GM19351 (cell line): ENCODE results near the gene F5.

ENCODE experiments used
- ATAC-seq: cut with Tn5 transposase; IDR thresholded peaks from one replicate; pipeline ENCODE4 v1.9.1; 2021; ENCODE audit warnings: mild to moderate bottlenecking, moderate library complexity; ENCODE audit not compliant: unreplicated experiment

Gene F5

GRCh38 chr1:169586395-169587255, at the start of gene F5:
Gene F5, minus strand, starts transcription at chr1:169586481. Its CDS starts 95 bp downstream, at chr1:169586386.
- peak; percentile 95 for ATAC-seq

DNA sequence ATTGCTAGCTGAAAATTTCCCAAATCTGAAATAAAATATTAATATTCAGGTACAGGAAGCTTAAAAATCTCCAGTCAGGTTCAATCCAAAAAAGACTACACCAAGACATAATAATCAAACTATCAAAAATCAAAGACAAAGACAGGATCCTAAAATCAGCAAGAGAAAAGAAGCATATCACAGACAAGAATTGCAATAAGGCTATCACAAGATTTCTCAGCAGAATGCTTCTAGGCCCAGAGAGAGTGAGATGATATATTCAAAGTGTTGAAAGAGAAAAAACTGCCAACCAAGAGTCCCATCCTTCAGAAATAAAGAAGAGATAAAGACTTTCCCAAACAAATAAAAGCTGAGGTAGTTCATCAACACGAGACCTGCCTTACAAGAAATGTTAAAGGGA, 48.6 kb upstream of the F5 start:
- ATAC-seq: no peak

GRCh38 chr1:169634145-169634544, 47.9 kb upstream of the F5 start:
- no peak for ATAC-seq

DNA sequence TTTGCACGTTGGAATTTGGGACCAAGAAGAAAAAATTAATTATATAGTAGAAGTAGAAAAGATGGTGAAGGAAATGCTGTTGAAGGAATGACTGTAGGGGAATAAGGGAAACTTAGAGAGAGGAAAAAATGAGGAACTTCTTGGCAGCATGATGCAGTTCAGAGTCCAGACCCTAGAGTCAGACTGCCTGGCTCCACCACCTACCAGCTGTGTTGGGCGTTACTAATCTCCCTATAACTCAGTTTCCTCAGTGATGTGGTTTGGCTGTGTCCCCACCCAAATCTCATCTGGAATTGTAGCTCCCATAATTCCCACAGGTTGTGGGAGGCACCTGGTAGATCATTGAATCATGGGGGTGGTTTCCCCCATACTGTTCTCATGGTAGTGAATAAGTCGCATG, 45.0 kb upstream of the F5 start:
- ATAC-seq: no peak

DNA sequence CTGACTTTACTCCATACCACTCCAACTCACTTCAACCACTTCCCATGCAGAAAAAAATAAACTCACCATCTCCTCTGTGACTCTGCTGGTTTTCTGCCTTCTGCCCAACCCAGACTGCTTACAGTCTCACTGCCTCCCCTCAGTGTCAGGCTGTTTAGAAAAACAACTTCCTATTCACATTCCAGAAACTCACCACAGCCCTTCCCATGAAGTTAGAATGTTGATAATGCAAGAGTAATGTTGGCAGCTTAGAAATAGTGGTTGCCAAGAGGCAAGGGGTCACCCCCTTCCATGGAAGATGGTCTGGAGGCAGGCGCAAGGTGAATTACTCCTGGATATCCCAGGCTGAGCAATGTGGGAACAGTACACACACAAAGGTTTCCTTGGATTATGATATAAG, 43.7 kb upstream of the F5 start, which contains the start of gene SELP:
Gene SELP, minus strand, starts transcription at position 119 of the 400 bp plus-strand sequence. Its CDS starts 50 bp downstream, at position 69.
- ATAC-seq: no peak

- no peak for ATAC-seq
Observed at GRCh38 chr1:169624912-169625311, 38.6 kb upstream of the F5 start.

DNA sequence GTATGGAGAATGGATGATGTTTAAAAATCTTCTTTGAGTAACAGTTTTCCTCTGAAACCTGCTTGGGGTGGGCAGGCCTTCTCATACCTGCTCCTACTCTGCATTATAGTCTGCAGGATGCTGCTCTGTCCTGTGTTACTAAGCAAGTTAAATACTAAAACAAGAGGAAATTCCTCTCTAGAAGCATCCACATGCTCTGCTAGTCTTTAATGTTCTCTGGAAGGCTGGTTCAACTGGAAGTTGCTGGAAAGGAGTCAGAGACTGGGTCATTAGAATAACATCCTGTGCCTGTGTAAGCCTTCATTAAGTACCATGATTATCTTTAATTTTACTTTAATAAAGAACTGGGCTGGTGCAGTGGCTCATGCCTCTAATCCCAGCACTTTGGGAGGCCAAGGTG, 37.8 kb upstream of the F5 start:
- ATAC-seq: no peak

DNA sequence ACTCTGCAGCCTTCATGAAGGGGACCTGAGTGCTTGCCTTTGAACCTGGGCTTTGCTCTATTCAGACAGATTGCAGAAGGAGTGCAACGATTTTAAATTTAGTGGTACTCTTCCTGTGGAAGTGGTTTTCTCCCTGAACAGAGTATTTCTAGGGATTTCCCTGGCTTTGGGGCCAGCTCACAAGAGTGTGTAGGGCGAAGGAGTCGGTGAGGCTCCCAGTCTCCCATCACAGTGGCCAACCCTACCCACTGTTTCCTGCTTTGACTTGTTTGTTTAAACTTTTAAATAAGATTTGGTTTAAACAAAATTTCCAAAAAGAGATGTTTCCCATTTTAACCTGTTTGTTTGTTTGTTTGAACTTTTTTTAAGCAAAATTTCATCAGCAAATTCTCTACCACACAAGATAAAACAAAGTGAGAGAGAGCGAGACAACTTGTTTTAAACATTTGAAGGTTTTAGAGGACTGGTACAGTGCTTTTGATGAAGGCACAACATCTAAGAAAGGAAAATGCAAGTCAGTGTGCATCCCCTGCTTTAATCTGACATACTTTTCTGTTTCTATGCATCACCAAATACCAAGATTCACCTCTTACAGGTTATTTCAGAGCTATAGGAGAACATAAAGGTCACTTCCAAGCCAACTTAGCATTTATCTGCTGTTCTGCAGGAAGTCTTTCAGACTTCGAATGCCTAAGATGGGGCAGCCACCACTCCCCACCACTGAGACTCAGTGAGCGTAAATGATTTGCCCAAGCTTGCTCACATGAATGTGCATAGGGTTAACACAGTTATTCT, 37.0 kb upstream of the F5 start:
- no peak for ATAC-seq

GRCh38 chr1:169620565-169620964, 34.3 kb upstream of the F5 start:
- ATAC-seq: no peak

GRCh38 chr1:169618367-169618766, 32.1 kb upstream of the F5 start:
- no peak for ATAC-seq

DNA sequence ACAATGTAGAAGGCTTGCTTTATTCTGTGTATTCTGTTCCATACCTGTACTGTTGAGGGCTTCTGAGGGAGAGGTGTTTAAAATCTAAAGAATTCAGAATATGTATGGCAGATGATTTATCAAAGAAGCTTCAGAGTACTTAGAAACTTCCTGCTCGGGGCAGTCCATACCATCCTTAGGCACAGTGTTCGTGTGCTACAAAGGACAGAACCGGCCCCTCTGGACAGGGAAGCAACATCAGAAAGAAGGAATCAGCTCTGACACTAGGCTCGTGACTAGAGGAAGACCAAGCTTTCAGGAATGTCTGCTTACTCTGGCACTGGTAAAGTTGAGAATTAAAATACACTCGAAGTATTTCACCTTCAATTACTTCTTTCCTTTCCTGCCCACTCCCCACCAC, 29.5 kb upstream of the F5 start:
- ATAC-seq: no peak

DNA sequence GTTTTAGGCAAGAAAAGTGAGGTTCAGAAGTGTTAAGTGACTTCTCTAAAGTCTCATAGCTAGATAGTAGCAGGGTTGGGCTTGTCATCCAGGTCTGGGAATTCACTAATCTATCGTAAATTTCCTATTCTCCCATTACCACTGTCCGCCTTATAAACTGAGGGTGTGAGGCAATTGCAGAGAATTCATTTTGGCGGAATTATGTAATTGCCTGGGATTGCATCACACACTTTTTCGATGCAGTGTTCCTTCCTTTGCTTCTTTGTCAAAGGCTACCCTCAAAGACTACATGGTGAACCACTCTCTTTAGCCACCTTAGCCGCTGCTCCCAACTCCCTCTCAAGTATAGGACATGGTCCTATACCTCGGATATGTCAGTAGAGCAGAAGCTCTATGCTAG, 24.6 kb upstream of the F5 start:
- no peak for ATAC-seq

DNA sequence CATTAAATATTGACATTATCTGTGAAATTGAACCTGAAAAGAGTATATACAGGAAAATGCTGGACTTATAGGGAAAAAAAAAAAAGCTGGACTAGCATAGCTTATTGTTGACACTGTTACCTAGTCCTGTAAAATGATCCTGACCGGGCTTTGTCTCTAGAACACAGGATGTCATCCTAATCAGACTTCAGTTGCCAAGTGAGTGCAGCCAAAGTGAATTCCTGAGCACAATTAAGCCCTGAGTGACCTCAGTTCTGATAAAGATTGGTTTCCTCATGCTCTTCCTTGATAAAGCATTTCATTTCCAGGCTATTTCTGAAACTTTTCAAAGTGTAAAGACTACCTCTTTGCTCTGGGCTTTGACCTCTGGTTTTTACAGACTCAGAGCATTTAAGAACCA, 23.8 kb upstream of the F5 start:
- no peak for ATAC-seq

GRCh38 chr1:169608226-169608625, 21.9 kb upstream of the F5 start:
- ATAC-seq: no peak

DNA sequence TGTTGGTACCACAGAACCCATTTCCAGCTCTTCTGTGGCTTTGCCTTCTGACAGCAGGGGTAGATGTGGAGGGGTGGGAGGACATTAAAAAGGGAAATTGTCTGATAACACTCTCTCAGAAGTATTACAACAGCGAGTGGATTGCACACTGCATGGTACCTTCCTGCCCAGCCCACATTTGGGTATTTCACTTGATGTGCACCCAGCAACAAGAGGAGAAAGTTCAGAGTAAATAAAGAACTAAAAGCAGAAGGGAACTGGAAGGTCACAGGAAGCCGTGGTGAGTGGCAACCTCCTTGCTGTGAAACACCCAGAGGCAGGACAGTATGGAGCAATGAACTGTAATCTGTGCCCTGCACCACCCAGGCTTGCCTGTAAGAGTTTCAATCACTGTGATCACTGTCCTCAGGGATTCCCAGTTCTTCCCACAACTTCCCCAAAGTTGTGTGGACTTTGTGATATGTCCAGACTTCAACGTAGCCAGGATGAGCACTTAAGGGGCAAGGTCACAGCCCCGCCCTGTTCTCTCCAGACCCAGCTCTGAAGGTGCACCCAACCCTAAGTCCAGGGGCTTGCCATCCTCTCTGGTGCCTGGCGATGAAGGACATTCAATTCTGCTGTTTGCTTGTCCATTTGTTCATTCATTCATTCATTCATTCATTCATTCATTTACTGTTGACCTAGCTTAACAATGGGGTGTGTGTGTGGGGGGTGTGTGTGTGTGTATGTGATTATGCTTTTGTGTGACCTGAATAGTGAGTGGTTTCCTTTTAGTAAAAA, 18.7 kb upstream of the F5 start:
- no peak for ATAC-seq

- ATAC-seq: no peak
Observed at GRCh38 chr1:169601096-169601881, 15.0 kb upstream of the F5 start.

DNA sequence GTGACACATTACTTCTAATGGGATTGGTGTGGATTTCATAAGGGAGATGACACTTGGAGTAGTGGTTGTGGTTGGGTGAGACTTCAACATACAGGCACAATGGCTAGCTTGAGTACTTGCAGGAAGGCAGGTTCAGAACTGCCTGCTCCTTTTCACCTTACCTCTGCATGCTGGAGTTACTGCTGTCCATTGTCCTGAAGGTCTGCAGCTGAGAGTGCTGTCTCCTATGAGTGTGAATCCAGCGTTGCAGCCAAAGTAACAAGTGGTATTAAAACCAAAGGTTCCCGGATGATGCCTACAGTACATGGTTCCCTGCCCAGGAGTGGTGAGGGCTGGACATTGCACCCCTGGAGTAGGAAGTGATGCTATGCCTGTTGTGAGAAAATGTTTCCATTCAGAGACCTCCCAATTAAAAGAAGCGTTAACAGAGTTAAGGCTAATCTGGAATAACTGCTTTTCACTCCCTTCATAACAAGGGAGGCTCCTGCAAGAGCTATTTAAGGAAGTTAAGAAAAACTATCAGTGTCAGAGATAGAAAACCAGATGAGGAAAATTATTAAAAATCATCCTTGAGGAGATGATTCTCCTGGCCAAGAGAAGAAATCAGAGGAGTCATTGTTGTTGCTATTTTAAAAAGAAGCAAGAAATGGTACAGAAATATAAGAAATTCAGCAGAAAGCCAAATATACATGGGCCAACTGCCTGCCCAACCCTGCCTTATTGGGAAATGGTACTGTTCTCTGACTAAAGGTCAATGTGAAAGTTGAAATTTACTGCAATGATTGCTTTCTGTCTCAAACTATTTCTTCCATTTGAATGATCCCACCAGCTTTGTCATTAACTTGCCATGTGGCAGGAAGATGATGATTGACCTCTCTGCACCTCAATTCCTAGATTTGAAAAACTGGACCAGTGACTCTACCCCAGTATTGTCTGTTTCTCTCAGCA, 9.8 kb upstream of the F5 start:
- ATAC-seq: peak; percentile 62

DNA sequence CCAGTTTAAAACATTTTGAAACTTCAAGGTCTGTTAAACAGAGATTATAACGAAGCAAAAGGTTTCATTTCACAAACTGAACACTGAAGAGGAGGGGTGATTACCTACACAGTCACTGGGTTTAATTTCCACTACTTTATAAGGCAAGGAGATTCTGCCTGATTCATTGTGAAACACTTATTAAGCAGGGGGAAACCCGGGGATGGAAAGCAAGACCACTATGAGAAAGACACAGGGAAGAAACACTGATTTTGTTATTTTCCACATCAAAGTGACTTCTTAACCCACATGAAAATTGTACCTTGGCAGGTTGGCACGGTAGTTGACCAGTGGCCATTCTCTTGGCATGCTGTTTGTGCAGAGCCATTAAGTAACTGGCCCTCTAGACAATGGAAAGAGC, 8.1 kb upstream of the F5 start:
- ATAC-seq: peak; percentile 59

DNA sequence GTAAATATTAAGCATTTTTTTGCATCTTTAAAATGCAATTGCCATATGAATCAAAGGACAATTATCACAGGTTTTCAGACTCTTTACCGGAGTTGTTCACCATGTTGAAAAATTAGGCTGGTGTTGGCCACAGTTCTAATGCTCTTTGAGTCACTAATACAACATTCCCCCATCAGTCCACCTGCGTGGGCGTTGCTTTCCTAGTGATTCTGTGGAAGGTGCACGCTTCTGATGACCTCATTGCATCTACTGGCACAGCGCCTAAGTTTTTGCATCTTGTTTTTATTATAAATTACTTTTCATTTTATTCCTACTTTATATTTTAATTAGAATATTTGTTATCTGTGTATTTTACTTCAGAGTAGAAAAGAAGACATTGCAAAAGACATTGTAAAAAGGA, 4.7 kb upstream of the F5 start:
- ATAC-seq: no peak
